Body of pancreas (tissue), 4 donors: ENCODE data around the gene ACSBG1.

Experiments used
- CTCF ChIP-seq, 7 experiments: fragments of 450-650 bp in 4 of 7; fragments of 200-600 bp in 3 of 7; sonication (generic) in 3 of 7; IDR thresholded peaks; one replicate each; pipeline ENCODE4 v1.5.1; 2016 to 2019; ENCODE audit warnings: antibody characterized with exemption in 7 of 7
- POLR2A ChIP-seq, 3 donors: fragments of 450-650 bp; IDR thresholded peaks; one replicate each; pipeline ENCODE4 v1.6.1; 2016; ENCODE audit warnings: antibody characterized with exemption in 3 of 3, mild to moderate bottlenecking in 2 of 3

- TF ChIP-seq POLR2A (IDR thresholded peaks at IDR 0.05) (peak; percentile 38 to 69 (median 68)), CTCF (IDR thresholded peaks at IDR 0.05) (peak; percentile 53 to 92 (median 67))
Observed at GRCh38 chr15:78131295-78132061, 102.9 kb downstream of the ACSBG1 start, which contains the start of gene CIB2.
